Stomach (tissue), 9 donors: ENCODE data around the gene TCF3. TPM values are rescaled to one million over a fixed set of nuclear protein-coding genes. Genes with fewer than 3 reads are reported as not detected.
"Not testable (repeated sequence)": the region's sequence is repeated elsewhere in the genome, so short reads cannot be mapped to it uniquely, and the experiment has no call there.

Source experiments
- DNase-seq, 2 donors: peaks; one replicate each; pipeline versions ENCODE4 v3.0.0 to v3.0.0-alpha.2; 2013 to 2019
- H3K27ac ChIP-seq, 5 donors: fragments of 200-600 bp in 4 of 5; sonication (generic) in 4 of 5; one replicate each; pipeline ENCODE4 v1.5.1; 2013 to 2019; ENCODE audit warnings: mild to moderate bottlenecking in 1 of 5, moderate library complexity in 1 of 5
- H3K27me3 ChIP-seq, 3 donors: fragments of 200-600 bp; sonication (generic); one replicate each; pipeline ENCODE4 v1.5.1; 2017 to 2019; ENCODE audit warnings: mixed run types in 1 of 3
- H3K36me3 ChIP-seq, 4 donors: fragments of 200-600 bp; sonication (generic); 1 replicate in 3 of 4; 2 replicates in 1 of 4; pipeline ENCODE4 v1.5.1; 2016 to 2019
- H3K4me1 ChIP-seq, 4 donors: fragments of 200-600 bp; sonication (generic); one replicate each; pipeline ENCODE4 v1.5.1; 2016 to 2019
- H3K4me3 ChIP-seq, 4 donors: fragments of 200-600 bp; sonication (generic) in 3 of 4; one replicate each; pipeline ENCODE4 v1.5.1; 2016 to 2019; ENCODE audit warnings: mild to moderate bottlenecking in 1 of 4
- H3K9me3 ChIP-seq, 4 donors: fragments of 200-600 bp; sonication (generic); one replicate each; pipeline ENCODE4 v1.5.1; 2016 to 2019
- CTCF ChIP-seq, 7 experiments: fragments of 450-650 bp in 4 of 7; fragments of 200-600 bp in 3 of 7; sonication (generic) in 3 of 7; IDR thresholded peaks; one replicate each; pipeline ENCODE4 v1.5.1; 2016 to 2019; ENCODE audit warnings: antibody characterized with exemption in 7 of 7, control low read depth in 2 of 7, mild to moderate bottlenecking in 1 of 7
- EP300 ChIP-seq: sonication (generic); formaldehyde crosslinking; IDR thresholded peaks from one replicate; pipeline ENCODE4 v1.6.1; 2017; ENCODE audit warnings: antibody characterized with exemption
- POLR2A ChIP-seq, 4 donors: fragments of 450-650 bp; IDR thresholded peaks; one replicate each; pipeline ENCODE4 v1.6.1; 2016; ENCODE audit warnings: antibody characterized with exemption in 4 of 4, control low read depth in 2 of 4, mild to moderate bottlenecking in 1 of 4, moderate library complexity in 1 of 4
- POLR2AphosphoS5 ChIP-seq, 3 donors: sonication (generic); formaldehyde crosslinking; IDR thresholded peaks; one replicate each; pipeline ENCODE4 v1.6.1; 2016; ENCODE audit warnings: antibody characterized with exemption in 3 of 3
- WGBS, 5 donors: extraction: QIAGEN DNeasy Blood & Tissue Kit in 3 of 5; methylation state at CpG; one replicate each; pipeline versions ENCODE4 v1.1.5 to v1.1.7; 2013 to 2018; 5-methylcytosine and 5-hydroxymethylcytosine counted together
- intact Hi-C: fragments of 100-400 bp; cut with DNase I; formaldehyde crosslinking; loops from one replicate; pipeline ENCODE4 v1.15.1; 2023; ENCODE audit warnings: low total_unique reads
- polyA plus RNA-seq, 3 donors: library from polyadenylated mRNA; stranded (reverse); fragments of 200-250 nt; gene quantifications; one replicate each; pipeline ENCODE4 v1.2.3, GENCODE V29; 2013
- total RNA-seq, 5 donors: library from RNA; depleted of rRNA; stranded (reverse); fragments of >200 nt; gene quantifications; one replicate each; pipeline versions ENCODE4 v1.1.0 to v1.2.3, GENCODE V29; 2014 to 2016
- donor health status: healthy with polysubstance abuse.
- donor health status: Bipolar disorder and iron deficiency.
- donor health status: healthy.

TCF3 gene
- total and polyA plus RNA-seq, 8 donors, result 12.8 to 90.2 (median 34.1) TPM

GRCh38 chr19:1699386-1699785, 47.0 kb upstream of the TCF3 start:
- H3K27me3 ChIP-seq, result peaks cover 15 to 69% (median 41%) of the 10 kb centered on the region in 3 donors
- H3K4me3 ChIP-seq, result no peak overlapping the region
- H3K27ac ChIP-seq, result no peak overlapping the region
- intact Hi-C loops, result no loop called here
- no peak for DNase-seq
- no peak for TF ChIP-seq EP300
- TF ChIP-seq POLR2AphosphoS5 (IDR thresholded peaks at IDR 0.05), result no peak
- no peak for TF ChIP-seq CTCF (IDR thresholded peaks at IDR 0.05)
- TF ChIP-seq POLR2A (IDR thresholded peaks at IDR 0.05), result no peak
- WGBS, 5 donors, result 78 to 89% (median 80%) methylated on average over 12 to 19 of the region's 19 CpGs
- peaks cover 0 to 16% (median 12%) of the 10 kb centered on the region in 4 donors for H3K9me3 ChIP-seq
- no peaks in the 10 kb centered on the region for H3K4me1 ChIP-seq
- no peaks in the 10 kb centered on the region for H3K36me3 ChIP-seq

- H3K27me3 ChIP-seq, result peaks cover 15 to 69% (median 42%) of the 10 kb centered on the region in 3 donors
- H3K4me3 ChIP-seq, result no peak overlapping the region
- intact Hi-C loops, result no loop called here
- no peak for TF ChIP-seq POLR2AphosphoS5 (IDR thresholded peaks at IDR 0.05)
- TF ChIP-seq POLR2A (IDR thresholded peaks at IDR 0.05), result no peak
- no peak for TF ChIP-seq EP300
- TF ChIP-seq CTCF (IDR thresholded peaks at IDR 0.05), result no peak
- DNase-seq, result no peak
- no peak overlapping the region for H3K27ac ChIP-seq
- no peaks in the 10 kb centered on the region for H3K4me1 ChIP-seq
- H3K9me3 ChIP-seq, result peaks cover 0 to 16% (median 13%) of the 10 kb centered on the region in 4 donors
- H3K36me3 ChIP-seq, result no peaks in the 10 kb centered on the region
- WGBS, 5 donors, result 86 to 92% (median 88%) methylated on average over 22 to 26 of the region's 26 CpGs
Observed at GRCh38 chr19:1698636-1699035, 46.2 kb upstream of the TCF3 start.

- intact Hi-C loops, DNase-seq: not testable (repeated sequence)
- H3K27me3 ChIP-seq, result peaks cover 14 to 74% (median 54%) of the 10 kb centered on the region in 3 donors
Observed at GRCh38 chr19:1695481-1695880, 43.1 kb upstream of the TCF3 start.

GRCh38 chr19:1691589-1692290, 39.3 kb upstream of the TCF3 start:
- no peak for DNase-seq
- 39 to 55% (median 53%) methylated on average over 11 to 18 of the region's 18 CpGs for WGBS, 5 donors
- TF ChIP-seq POLR2A (IDR thresholded peaks at IDR 0.05) (no peak), POLR2AphosphoS5 (IDR thresholded peaks at IDR 0.05) (no peak), CTCF (IDR thresholded peaks at IDR 0.05) (no peak), EP300 (no peak)
- Histone ChIP-seq H3K4me3 (no peak overlapping the region), H3K9me3 (peaks cover 0 to 16% (median 13%) of the 10 kb centered on the region in 4 donors), H3K27me3 (peaks cover 4 to 81% (median 57%) of the 10 kb centered on the region in 3 donors), H3K36me3 (no peaks in the 10 kb centered on the region), H3K4me1 (peaks cover 0 to 7% (median 3%) of the 10 kb centered on the region in 4 donors), H3K27ac (no peak overlapping the region)
- intact Hi-C loops, result no loop called here

More at GRCh38 chr19:1695481-1695880, 43.1 kb upstream of the TCF3 start:
- H3K4me3 ChIP-seq, H3K4me1 ChIP-seq, H3K27ac ChIP-seq, H3K36me3 ChIP-seq: not testable (repeated sequence)
- peaks cover 0 to 16% (median 13%) of the 10 kb centered on the region in 4 donors for H3K9me3 ChIP-seq
- WGBS, 5 donors, result 86 to 92% (median 90%) methylated on average over 12 of the region's 12 CpGs
